ENCODE data around the gene NDUFA12.
"Not testable (repeated sequence)": the region's sequence is repeated elsewhere in the genome, so short reads cannot be mapped to it uniquely, and the experiment has no call there.

The NDUFA12 gene

GRCh38 chr12:94987076-94987669 is 16.3 kb downstream of the NDUFA12 start:
- Histone ChIP-seq H3K4me2 (ENCODE audit: insufficient read depth, low read length, poor library complexity, severe bottlenecking) (no peak overlapping the region), H3K9me3 (replicated peaks in 1 of 2; ENCODE audit: control insufficient read depth in 2 of 2, insufficient read depth in 1 of 2, low read depth in 1 of 2, low read length in 2 of 2) (no peaks in the 10 kb centered on the region)
- no CpG with 5 or more reads among the region's 8 CpGs for WGBS, 2 donors (ENCODE audit: extremely low coverage in 2 of 2, insufficient read length in 2 of 2, insufficient replicate concordance in 1 of 2)

GRCh38 chr12:94985099-94985498 is 18.4 kb downstream of the NDUFA12 start:
- not testable (repeated sequence) for H3K4ac ChIP-seq (ENCODE audit: low read length); H2BK12ac ChIP-seq (ENCODE audit: low read length); H3K4me3 ChIP-seq (ENCODE audit: low read length in 2 of 2); H3K4me2 ChIP-seq (ENCODE audit: insufficient read depth, low read length, poor library complexity, severe bottlenecking); H3K9ac ChIP-seq (ENCODE audit: low read depth, low read length, poor library complexity); H3K23ac ChIP-seq (ENCODE audit: low read depth, low read length, poor library complexity); H3K4me1 ChIP-seq (ENCODE audit: control insufficient read depth in 2 of 2, insufficient read depth in 1 of 2, low read depth in 1 of 2, low read length in 2 of 2); H3K79me1 ChIP-seq (ENCODE audit: low read depth, low read length); H2AFZ ChIP-seq (ENCODE audit: low read length); H2BK120ac ChIP-seq (ENCODE audit: low read depth, low read length); H2BK5ac ChIP-seq (ENCODE audit: low read length); H3K27ac ChIP-seq (replicated peaks; ENCODE audit: low read length); H4K8ac ChIP-seq (ENCODE audit: low read depth, low read length); H3K14ac ChIP-seq (ENCODE audit: low read length); DNase-seq (ENCODE audit: low spot score); H3K27me3 ChIP-seq (ENCODE audit: control insufficient read depth in 3 of 3, insufficient read depth in 3 of 3, low read depth in 1 of 3, low read length in 3 of 3); H4K91ac ChIP-seq (ENCODE audit: low read depth, low read length, poor library complexity); H2AK5ac ChIP-seq (ENCODE audit: low read depth, low read length); H3K18ac ChIP-seq (ENCODE audit: low read length); H3K9me3 ChIP-seq (replicated peaks in 1 of 2; ENCODE audit: control insufficient read depth in 2 of 2, insufficient read depth in 1 of 2, low read depth in 1 of 2, low read length in 2 of 2); H2BK15ac ChIP-seq (ENCODE audit: low read length)
- no CpG with 5 or more reads among the region's 9 CpGs for WGBS, 2 donors (ENCODE audit: extremely low coverage in 2 of 2, insufficient read length in 2 of 2, insufficient replicate concordance in 1 of 2)
- peaks cover 3 to 37% of the 10 kb centered on the region in 2 donors for H3K36me3 ChIP-seq (replicated peaks in 1 of 2; ENCODE audit: control insufficient read depth in 2 of 2, insufficient read depth in 2 of 2, low read length in 2 of 2)

More at GRCh38 chr12:94987076-94987669, 16.3 kb downstream of the NDUFA12 start:
- Histone ChIP-seq H2BK5ac (ENCODE audit: low read length) (no peak overlapping the region), H3K18ac (ENCODE audit: low read length) (no peak overlapping the region), H2BK12ac (ENCODE audit: low read length) (no peak overlapping the region), H3K36me3 (replicated peaks in 1 of 2; ENCODE audit: control insufficient read depth in 2 of 2, insufficient read depth in 2 of 2, low read length in 2 of 2) (peaks cover 4 to 42% of the 10 kb centered on the region in 2 donors), H2AK5ac (ENCODE audit: low read depth, low read length) (no peak overlapping the region), H3K9ac (ENCODE audit: low read depth, low read length, poor library complexity) (no peak overlapping the region), H4K91ac (ENCODE audit: low read depth, low read length, poor library complexity) (no peak overlapping the region), H3K27ac (replicated peaks; ENCODE audit: low read length) (no peak overlapping the region), H3K79me1 (ENCODE audit: low read depth, low read length) (no peaks in the 10 kb centered on the region), H3K27me3 (ENCODE audit: control insufficient read depth in 3 of 3, insufficient read depth in 3 of 3, low read depth in 1 of 3, low read length in 3 of 3) (no peaks in the 10 kb centered on the region), H3K4me3 (ENCODE audit: low read length in 2 of 2) (no peak overlapping the region), H2BK15ac (ENCODE audit: low read length) (no peak overlapping the region), H2BK120ac (ENCODE audit: low read depth, low read length) (no peak overlapping the region), H3K23ac (ENCODE audit: low read depth, low read length, poor library complexity) (no peak overlapping the region), H3K4ac (ENCODE audit: low read length) (no peak overlapping the region), H2AFZ (ENCODE audit: low read length) (no peak overlapping the region), H3K4me1 (ENCODE audit: control insufficient read depth in 2 of 2, insufficient read depth in 1 of 2, low read depth in 1 of 2, low read length in 2 of 2) (peaks cover 6 to 7% of the 10 kb centered on the region in 2 donors), H3K14ac (ENCODE audit: low read length) (no peak overlapping the region), H4K8ac (ENCODE audit: low read depth, low read length) (no peak overlapping the region)
- no peak for DNase-seq (ENCODE audit: low spot score)

- H3K79me1 ChIP-seq (ENCODE audit: low read depth, low read length), result no peaks in the 10 kb centered on the region
- no peak overlapping the region for H2BK15ac ChIP-seq (ENCODE audit: low read length)
- no peak overlapping the region for H3K9ac ChIP-seq (ENCODE audit: low read depth, low read length, poor library complexity)
- no peak overlapping the region for H2BK12ac ChIP-seq (ENCODE audit: low read length)
- H3K36me3 ChIP-seq (replicated peaks in 1 of 2; ENCODE audit: control insufficient read depth in 2 of 2, insufficient read depth in 2 of 2, low read length in 2 of 2), result peaks cover 3 to 27% of the 10 kb centered on the region in 2 donors
- no peak overlapping the region for H2AFZ ChIP-seq (ENCODE audit: low read length)
- H3K27me3 ChIP-seq (ENCODE audit: control insufficient read depth in 3 of 3, insufficient read depth in 3 of 3, low read depth in 1 of 3, low read length in 3 of 3), result no peaks in the 10 kb centered on the region
- peaks cover 6 to 7% of the 10 kb centered on the region in 2 donors for H3K4me1 ChIP-seq (ENCODE audit: control insufficient read depth in 2 of 2, insufficient read depth in 1 of 2, low read depth in 1 of 2, low read length in 2 of 2)
- no peak overlapping the region for H2AK5ac ChIP-seq (ENCODE audit: low read depth, low read length)
- no peak overlapping the region for H3K14ac ChIP-seq (ENCODE audit: low read length)
- no peak overlapping the region for H3K18ac ChIP-seq (ENCODE audit: low read length)
- no peak overlapping the region for H3K4me3 ChIP-seq (ENCODE audit: low read length in 2 of 2)
- no peak overlapping the region for H3K23ac ChIP-seq (ENCODE audit: low read depth, low read length, poor library complexity)
- no peak overlapping the region for H3K4ac ChIP-seq (ENCODE audit: low read length)
- WGBS, 2 donors (ENCODE audit: extremely low coverage in 2 of 2, insufficient read length in 2 of 2, insufficient replicate concordance in 1 of 2), result no CpG with 5 or more reads among the region's 2 CpGs
- H3K4me2 ChIP-seq (ENCODE audit: insufficient read depth, low read length, poor library complexity, severe bottlenecking), result no peak overlapping the region
- H3K9me3 ChIP-seq (replicated peaks in 1 of 2; ENCODE audit: control insufficient read depth in 2 of 2, insufficient read depth in 1 of 2, low read depth in 1 of 2, low read length in 2 of 2), result no peaks in the 10 kb centered on the region
- no peak overlapping the region for H4K8ac ChIP-seq (ENCODE audit: low read depth, low read length)
- H3K27ac ChIP-seq (replicated peaks; ENCODE audit: low read length), result no peak overlapping the region
- no peak overlapping the region for H2BK120ac ChIP-seq (ENCODE audit: low read depth, low read length)
- no peak for DNase-seq (ENCODE audit: low spot score)
- H4K91ac ChIP-seq (ENCODE audit: low read depth, low read length, poor library complexity), result no peak overlapping the region
- no peak overlapping the region for H2BK5ac ChIP-seq (ENCODE audit: low read length)
Observed at GRCh38 chr12:94983321-94983720, 20.2 kb downstream of the NDUFA12 start.

GRCh38 chr12:94982456-94982855 is 21.0 kb downstream of the NDUFA12 start:
- WGBS, 2 donors (ENCODE audit: extremely low coverage in 2 of 2, insufficient read length in 2 of 2, insufficient replicate concordance in 1 of 2), result no CpG with 5 or more reads among the region's 7 CpGs
- no peak overlapping the region for H3K18ac ChIP-seq (ENCODE audit: low read length)
- no peak overlapping the region for H3K4ac ChIP-seq (ENCODE audit: low read length)
- no peaks in the 10 kb centered on the region for H3K79me1 ChIP-seq (ENCODE audit: low read depth, low read length)
- no peak for DNase-seq (ENCODE audit: low spot score)
- peaks cover 3 to 23% of the 10 kb centered on the region in 2 donors for H3K36me3 ChIP-seq (replicated peaks in 1 of 2; ENCODE audit: control insufficient read depth in 2 of 2, insufficient read depth in 2 of 2, low read length in 2 of 2)
- no peaks in the 10 kb centered on the region for H3K9me3 ChIP-seq (replicated peaks in 1 of 2; ENCODE audit: control insufficient read depth in 2 of 2, insufficient read depth in 1 of 2, low read depth in 1 of 2, low read length in 2 of 2)
- H2AFZ ChIP-seq (ENCODE audit: low read length), result no peak overlapping the region
- H3K27me3 ChIP-seq (ENCODE audit: control insufficient read depth in 3 of 3, insufficient read depth in 3 of 3, low read depth in 1 of 3, low read length in 3 of 3), result no peaks in the 10 kb centered on the region
- no peak overlapping the region for H2BK5ac ChIP-seq (ENCODE audit: low read length)
- no peak overlapping the region for H2AK5ac ChIP-seq (ENCODE audit: low read depth, low read length)
- no peak overlapping the region for H3K27ac ChIP-seq (replicated peaks; ENCODE audit: low read length)
- no peak overlapping the region for H3K9ac ChIP-seq (ENCODE audit: low read depth, low read length, poor library complexity)
- H3K4me3 ChIP-seq (ENCODE audit: low read length in 2 of 2), result no peak overlapping the region
- no peak overlapping the region for H2BK15ac ChIP-seq (ENCODE audit: low read length)
- no peak overlapping the region for H2BK120ac ChIP-seq (ENCODE audit: low read depth, low read length)
- no peak overlapping the region for H3K23ac ChIP-seq (ENCODE audit: low read depth, low read length, poor library complexity)
- no peak overlapping the region for H4K91ac ChIP-seq (ENCODE audit: low read depth, low read length, poor library complexity)
- no peak overlapping the region for H4K8ac ChIP-seq (ENCODE audit: low read depth, low read length)
- H2BK12ac ChIP-seq (ENCODE audit: low read length), result no peak overlapping the region
- no peak overlapping the region for H3K14ac ChIP-seq (ENCODE audit: low read length)
- no peak overlapping the region for H3K4me2 ChIP-seq (ENCODE audit: insufficient read depth, low read length, poor library complexity, severe bottlenecking)
- H3K4me1 ChIP-seq (ENCODE audit: control insufficient read depth in 2 of 2, insufficient read depth in 1 of 2, low read depth in 1 of 2, low read length in 2 of 2), result peaks cover 6 to 7% of the 10 kb centered on the region in 2 donors

Data from neuronal stem cell (in vitro differentiated cells).